NCI-H345 treated with DMSO at 0.1 percent for 48 hours (cell line): ENCODE results near the gene ADGRV1.

ENCODE experiments used
- DNase-seq: peaks from one replicate; lab custom pipeline; 2025; ENCODE audit not compliant: unreplicated experiment; lab: John Stamatoyannopoulos, UW

Gene ADGRV1

GRCh38 chr5:91146230-91146629 is 587.6 kb downstream of the ADGRV1 start:
- DNase-seq, result no peak

DNA sequence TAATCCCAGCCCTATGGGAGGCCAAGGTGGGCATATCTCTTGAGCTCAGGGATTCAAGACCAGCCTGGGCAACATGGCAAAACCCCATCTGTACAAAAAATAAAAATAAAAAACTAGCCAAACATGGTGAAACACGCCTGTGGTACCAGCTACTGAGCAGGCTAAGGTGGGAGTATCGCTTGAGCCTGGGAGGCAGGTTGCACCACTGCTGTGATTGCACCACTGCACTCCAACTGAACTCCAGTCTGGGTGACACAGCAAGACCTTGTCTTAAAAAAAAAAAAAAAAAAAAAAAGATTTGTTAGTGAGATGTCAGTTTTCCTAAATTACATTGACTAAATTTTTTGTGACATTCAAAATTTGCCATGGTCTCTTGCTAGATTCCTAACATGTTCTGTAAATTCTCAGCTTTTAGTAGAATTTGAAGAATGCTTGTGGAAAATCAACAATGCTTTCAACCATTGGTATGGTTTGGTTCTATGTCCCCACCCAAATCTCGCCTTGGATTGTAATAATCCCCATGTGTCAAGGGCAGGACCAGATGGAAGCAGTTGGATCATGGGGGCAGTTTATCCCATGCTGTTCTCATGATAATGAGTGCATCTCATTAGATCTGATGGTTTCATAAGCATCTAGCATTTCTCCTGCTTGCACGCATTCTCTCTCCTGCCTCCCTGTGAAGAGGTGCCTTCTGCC is 588.5 kb downstream of the ADGRV1 start:
- DNase-seq, result no peak

DNA sequence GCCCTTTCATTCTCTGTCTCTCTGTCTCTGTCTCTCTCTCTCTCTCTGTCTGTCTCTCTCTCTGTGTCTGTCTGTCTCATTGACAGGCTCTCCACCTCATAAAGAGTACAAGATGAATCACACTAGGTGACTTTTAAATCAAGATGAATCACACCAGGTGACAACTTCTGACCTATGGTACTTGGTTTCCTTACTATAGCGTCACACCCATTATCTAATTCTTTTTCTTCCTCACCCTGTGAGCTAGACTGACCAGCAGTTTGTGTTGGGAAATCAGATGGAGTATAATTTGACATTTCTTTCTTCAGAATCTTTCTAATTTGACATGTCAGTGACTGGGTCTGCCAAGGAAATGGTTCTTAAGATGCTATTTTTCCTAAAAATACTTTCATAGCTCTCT is 591.6 kb downstream of the ADGRV1 start:
- no peak for DNase-seq

DNA sequence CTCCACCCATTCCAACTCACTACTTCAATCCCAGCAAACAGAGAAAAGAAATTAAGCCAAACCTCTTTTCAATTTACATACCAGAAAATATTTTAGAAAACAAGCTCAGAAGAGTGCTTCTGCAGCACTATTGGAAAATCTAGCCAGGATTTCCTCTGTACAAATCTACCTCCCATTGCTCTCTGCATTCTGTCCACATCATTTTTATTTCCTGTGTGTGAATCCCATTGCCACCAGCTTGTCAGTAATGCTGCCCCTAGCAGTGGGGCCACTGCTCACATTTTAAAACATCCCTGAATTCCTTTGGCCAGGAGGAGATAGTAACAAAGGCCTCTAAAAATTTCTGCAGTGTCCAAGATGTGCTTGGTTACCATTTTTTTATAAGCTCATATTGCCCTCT is 592.0 kb downstream of the ADGRV1 start:
- no peak for DNase-seq

DNA sequence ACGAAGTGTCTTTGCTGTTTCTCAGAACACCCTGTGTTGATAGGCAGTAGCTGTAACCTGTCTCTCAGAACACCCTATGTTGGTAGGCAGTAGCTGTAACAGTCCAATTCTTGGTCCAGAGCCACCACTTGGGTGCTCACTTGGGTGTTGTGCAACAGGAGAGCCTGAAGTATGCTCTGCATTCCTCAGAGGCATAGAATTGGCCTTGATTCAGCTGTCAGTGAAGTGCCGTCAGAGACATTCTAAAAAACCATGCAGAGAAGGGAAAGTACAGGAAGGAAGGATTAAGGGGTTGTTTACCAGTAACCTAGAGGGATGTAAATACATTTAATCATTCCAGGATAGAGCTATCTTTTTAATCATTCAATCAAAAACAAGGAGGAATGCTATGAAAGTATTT is 593.4 kb downstream of the ADGRV1 start:
- DNase-seq, result no peak

GRCh38 chr5:91154338-91154737 is 595.7 kb downstream of the ADGRV1 start:
- no peak for DNase-seq

DNA sequence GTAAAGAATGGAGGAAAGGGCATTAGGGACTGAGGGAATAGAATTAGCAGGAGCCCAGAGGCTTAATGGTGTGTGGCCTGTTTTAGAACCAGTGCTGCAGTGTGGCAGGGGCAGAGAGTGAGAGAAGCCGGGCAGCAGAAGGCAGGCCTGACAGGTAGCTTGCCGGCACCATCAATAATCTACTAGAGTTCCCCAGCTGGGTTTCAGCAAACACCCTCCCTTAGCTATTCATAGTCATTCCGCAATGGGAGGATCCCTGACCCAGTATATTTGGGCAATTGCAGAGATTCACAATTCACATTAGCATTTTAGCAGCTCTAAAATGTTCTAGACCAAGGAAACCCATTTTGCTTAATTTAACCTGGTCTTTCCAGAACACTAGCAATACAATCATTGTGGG is 596.7 kb downstream of the ADGRV1 start:
- no peak for DNase-seq

DNA sequence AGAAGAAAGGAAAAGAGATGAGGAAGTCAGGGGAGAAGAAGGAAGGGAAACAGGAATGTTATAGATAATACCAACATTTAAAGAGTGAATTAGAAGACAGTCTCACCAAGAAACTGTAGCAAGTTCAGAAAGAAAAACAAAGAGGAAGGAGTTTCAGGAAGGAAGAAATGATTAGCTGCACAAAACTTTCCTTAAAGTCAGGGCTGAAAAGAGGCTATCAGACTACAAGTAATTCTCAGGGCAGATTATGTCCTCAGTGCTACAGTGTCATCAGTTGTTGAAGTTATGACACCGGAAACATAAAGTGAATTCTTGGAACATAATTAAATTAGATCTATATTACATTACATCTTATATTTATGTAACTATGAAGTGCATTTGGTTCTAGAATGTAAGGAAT is 597.6 kb downstream of the ADGRV1 start:
- no peak for DNase-seq

GRCh38 chr5:91158011-91158410 is 599.4 kb downstream of the ADGRV1 start:
- DNase-seq, result no peak

DNA sequence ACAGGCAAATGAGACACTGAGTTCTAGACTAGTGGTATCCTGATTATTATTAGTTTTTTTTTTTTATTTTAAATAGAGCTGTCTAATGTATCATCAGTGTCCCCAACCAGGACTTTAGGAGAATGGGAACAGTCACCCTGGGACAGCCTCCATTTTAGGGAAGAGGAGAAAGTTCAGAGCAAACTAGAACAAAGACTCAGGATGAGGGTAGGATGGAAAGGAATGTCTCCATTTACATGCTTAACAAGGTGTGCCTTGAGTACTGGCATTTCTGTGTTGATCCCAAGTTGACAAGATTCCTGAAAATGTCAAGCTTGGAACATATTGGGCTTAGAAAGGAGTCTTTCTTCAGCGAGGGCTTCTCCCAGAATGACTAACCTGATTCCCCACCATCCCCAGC is 601.0 kb downstream of the ADGRV1 start:
- no peak for DNase-seq

- no peak for DNase-seq
Observed at GRCh38 chr5:91160714-91161285, 602.2 kb downstream of the ADGRV1 start.

DNA sequence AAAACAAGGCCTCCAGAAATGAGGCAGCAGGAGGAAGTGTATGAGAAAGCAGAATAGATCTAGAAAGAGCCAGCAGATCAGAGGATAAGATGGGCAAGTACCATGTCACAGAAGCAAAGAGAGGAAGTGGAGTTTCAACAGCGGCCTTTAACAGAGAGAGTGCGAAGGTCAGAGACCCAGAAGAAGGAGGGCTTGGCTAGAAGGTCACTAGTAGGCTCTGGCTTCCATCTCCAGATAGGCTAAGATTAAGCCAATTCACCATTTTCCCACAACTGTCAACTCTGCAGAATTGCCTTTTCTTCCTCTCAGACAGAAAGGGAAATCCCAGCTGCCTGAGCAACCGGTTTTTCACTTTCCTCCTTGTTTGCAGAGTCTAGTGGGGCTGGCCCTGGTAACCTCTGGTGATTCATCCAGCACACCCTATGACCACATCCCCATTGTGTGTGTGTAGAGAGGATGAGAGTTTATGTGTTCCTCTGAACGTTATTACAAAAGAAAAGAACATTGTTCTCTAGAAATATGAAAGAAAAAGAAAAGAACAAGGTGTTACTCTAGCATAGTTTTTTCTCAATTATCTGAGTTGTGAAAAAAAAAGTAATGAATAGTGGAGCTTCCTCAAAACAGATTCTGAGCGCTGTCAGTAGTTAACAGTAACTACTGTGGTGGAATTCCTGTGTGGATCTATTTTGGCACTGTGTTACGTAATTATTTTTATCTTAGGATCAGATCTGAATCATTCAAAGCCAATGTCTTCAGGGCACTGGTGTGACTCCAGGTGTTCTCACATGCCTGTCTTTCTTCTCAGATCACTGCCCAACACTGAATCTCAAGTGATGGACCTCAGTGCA is 604.2 kb downstream of the ADGRV1 start:
- no peak for DNase-seq

- no peak for DNase-seq
Observed at GRCh38 chr5:91164424-91164823, 605.8 kb downstream of the ADGRV1 start.

GRCh38 chr5:91166059-91166807 is 607.6 kb downstream of the ADGRV1 start:
- DNase-seq, result no peak

DNA sequence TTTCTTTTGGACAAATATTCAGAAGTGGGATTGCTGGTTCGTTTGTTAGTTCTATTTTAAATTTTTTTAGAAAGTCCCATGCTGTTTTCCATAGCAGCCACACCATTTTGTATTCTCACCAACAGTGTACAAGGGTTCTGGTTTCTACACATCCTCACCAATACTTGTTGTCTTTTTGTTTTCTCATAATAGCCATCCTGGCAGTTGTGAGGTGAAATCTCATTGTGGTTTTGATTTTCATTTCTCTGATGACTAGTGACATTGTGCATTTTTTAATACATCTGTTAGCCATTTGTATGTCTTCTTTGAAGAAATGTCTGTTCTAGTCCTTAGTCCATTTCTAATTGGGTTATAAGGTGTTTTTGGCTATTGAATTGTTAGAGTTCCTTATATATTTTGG is 610.3 kb downstream of the ADGRV1 start:
- DNase-seq, result no peak

DNA sequence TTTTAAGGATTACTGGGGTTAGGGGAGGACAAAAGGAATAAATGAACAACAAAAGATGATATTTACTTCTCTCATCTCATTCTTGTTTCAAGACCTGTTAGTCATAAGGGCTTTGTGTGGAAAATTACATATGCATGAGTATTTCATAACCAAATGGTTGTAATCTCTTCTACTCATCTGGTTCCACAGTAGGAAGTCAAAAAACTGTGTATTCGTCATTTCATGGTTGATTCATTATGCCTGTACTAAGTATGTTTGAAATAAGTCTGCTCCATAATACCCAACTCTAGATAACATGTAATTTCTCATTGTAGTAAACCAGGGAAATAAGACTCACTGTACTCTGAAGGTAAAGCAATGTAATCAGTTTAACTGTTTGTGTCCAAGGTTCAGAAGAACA is 611.7 kb downstream of the ADGRV1 start:
- no peak for DNase-seq

GRCh38 chr5:91171322-91171721 is 612.7 kb downstream of the ADGRV1 start:
- no peak for DNase-seq

DNA sequence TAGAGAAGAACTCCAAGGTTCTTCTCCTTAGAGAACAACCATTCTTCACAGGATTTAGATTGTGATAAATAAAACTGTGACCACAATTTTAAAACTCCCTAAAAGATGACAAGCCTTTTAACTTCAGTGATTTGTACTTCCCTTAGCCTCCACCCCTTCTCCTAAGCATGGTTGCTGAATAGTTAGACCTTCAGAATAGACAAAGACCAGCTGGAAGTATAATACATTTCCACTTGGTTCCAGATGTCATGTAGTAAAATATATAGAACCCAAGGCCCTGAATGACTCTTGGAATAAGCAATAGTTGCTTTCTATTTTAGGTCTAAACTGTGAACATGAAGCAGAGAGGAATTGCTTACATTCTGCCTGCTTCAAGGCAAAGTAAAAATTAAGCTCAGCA is 615.8 kb downstream of the ADGRV1 start:
- DNase-seq, result no peak

DNA sequence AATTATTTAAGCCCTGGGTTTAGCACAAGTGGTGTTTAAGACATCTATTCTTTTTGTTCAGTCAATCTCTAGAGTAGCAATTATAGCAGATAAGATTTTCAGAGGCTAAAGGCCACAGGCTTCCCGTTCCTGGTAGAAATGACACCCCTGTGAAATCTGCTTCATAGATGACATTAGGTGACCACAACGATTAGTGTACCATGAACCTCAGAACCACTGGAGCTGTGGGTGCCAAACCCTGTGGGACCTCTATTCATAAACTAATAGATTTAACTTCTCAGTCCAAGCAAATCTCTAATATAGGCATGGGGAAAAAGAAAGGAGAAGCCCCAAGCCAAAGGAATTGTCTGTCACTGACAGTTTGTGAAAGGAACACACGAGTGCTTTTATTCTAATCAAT is 617.1 kb downstream of the ADGRV1 start:
- no peak for DNase-seq

DNA sequence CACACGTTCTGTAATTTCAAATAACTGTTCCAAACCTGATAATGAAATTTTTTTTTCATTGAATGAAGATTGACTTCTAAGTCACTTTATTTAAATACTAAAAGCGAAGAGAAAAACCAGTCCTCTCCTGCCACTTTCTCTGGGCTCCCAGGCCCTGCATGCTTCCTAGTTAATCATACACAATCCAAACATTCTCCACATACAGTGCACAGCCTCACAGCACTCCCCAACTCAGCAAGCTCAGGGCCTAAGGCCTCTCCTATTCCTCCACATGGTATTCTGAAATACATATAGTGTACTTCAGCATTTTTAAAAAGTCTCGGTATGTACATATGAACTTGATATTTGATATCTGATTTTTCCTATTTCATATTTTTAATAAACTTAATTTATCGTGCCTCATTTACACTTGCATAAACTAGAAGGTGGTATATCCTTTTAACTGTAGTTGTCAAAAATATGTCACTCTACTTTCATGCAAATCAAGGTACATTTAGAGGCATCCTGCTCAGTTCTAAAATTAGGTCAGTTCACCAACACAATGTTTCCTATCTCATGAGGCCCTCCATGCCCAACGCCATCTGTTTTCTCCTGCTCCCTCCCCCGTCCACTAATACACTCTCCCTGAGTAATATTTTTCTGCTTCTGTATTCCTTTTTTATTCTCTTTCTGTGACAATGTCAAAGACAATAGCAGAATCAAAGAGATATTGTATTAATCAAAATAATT is 617.9 kb downstream of the ADGRV1 start:
- no peak for DNase-seq

DNA sequence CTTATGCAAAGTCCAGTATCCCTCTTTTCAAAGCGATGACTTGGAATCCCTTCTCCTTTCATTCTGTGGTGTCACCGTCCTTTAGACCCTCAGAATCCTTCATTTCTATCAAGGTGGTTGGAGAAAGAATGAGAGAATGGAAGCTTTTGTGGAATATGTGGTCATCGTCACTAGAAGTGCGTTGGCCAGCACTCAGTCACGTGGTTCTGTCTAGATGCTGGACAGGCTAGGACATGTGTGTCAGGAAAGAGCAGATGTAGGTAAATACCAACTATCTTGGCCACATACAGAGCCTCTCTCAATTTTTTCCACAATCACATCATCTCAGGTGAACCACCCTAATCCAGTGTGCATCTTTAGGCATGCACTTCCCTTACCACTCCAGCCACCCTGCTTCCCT is 618.5 kb downstream of the ADGRV1 start:
- DNase-seq, result no peak
